GM12801 (cell line): ENCODE results near the gene SLC25A34.

Experiments
- TF ChIP-seq, protein P1 (sequence below): IDR thresholded peaks from one replicate; pipeline ENCODE4 v1.5.1; 2011; ENCODE audit warnings: control low read depth; ENCODE audit not compliant: insufficient read length; ENCODE audit errors: extremely low read depth

Gene SLC25A34

DNA sequence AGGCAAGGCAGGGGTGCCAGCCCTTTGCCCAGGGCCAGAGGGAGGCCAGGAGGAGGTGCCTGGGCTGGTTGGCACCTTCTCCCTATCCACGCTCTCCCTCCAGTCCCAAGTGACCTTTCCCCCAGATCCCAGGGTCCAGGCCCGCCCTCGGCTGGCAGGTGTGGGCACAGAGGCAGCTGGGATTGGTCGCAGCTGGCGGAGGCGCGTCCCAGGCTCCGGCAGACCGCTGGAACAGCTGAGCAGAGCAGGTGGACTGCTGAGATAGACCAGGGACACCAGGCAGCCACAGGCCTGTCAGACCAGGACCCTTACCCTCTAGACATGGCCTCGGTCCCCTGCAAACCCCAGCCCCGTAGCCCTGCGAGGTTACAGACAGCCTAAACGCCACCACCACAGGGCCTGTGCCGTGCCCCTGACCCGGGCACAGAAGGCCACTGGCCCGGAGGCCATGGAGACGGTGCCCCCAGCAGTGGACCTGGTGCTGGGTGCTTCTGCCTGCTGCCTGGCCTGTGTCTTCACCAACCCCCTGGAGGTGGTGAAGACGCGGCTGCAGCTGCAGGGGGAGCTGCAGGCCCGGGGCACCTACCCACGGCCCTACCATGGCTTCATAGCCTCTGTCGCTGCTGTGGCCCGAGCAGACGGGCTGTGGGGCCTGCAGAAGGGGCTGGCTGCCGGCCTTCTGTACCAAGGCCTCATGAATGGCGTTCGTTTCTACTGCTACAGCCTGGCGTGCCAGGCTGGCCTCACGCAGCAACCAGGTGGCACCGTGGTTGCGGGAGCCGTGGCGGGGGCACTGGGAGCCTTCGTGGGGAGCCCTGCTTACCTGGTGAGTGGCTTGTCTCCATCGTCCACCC lies at the start of gene SLC25A34:
SLC25A34 (plus strand) TSS at position 221 of the 854 bp plus-strand sequence; CDS start at position 449, 228 bp downstream.
- TF ChIP-seq, protein P1, sequence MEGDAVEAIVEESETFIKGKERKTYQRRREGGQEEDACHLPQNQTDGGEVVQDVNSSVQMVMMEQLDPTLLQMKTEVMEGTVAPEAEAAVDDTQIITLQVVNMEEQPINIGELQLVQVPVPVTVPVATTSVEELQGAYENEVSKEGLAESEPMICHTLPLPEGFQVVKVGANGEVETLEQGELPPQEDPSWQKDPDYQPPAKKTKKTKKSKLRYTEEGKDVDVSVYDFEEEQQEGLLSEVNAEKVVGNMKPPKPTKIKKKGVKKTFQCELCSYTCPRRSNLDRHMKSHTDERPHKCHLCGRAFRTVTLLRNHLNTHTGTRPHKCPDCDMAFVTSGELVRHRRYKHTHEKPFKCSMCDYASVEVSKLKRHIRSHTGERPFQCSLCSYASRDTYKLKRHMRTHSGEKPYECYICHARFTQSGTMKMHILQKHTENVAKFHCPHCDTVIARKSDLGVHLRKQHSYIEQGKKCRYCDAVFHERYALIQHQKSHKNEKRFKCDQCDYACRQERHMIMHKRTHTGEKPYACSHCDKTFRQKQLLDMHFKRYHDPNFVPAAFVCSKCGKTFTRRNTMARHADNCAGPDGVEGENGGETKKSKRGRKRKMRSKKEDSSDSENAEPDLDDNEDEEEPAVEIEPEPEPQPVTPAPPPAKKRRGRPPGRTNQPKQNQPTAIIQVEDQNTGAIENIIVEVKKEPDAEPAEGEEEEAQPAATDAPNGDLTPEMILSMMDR: no peak

DNA sequence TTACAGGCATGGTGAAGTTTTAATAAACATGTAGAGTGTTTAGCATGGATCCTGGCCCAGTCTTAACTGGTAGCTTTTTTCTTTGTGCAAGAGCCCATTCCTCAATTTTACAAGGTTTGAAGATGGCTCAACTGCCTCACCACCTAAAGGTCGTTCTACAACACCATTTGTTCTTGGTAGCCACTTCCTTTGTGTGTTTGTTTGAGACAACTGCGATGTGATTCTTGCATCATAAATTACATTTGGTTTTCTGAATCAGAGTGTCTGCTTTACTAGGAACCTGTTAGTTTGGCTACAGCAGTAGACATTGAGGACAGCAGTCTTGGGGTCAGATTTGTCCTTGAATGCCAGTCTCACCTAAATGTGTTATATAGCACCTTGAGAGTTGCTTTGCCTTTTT lies 48.6 kb upstream of the SLC25A34 start:
- TF ChIP-seq, protein P1: no peak

DNA sequence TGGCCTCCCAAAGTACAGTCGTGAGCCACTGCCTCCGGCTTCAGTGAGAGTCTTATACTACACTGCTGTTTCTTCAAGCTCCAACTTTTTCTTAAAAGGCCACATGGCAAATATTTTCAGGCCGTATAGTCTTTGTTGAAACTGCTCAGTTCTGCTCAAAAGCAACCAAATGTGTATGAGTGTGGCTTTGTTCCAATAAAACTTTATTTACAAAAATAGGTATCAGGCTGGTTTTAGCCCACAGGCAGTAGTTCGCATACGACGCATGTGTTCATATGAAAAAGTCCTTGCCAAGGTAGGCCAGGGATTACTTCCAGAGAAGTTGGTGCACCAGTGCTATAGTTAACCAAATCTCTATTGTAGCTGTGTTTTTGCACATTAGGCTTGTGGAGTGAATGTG lies 45.7 kb upstream of the SLC25A34 start:
- TF ChIP-seq, protein P1: no peak

DNA sequence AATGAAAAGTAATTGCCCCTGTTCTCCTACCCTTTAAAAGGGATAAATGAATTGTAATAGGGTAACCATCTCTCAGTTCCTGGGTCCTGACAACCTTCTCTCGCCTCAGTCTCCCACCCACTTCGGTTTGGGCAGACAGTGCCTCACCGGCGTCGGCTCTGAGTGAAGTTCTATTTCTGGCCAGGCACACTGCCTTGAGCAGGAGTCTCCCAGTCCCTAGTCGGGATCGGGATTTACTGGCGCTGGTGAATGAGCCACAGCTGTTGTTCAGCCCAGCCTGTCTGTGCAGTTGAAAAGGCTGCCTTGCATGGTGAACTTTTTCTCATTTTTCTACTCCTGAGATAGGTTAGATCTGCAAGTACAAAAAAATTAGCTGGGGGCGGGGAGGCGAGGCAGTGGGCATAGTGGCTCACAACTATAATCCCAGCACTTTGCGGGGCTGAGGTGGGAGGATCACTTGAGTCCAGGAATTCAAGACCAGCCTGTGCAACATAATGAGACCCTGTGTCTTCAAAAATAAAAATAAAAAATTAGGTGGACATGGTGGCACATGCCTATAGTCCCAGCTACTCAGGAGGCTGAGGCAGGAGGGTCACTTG lies 44.5 kb upstream of the SLC25A34 start:
- TF ChIP-seq, protein P1: no peak

DNA sequence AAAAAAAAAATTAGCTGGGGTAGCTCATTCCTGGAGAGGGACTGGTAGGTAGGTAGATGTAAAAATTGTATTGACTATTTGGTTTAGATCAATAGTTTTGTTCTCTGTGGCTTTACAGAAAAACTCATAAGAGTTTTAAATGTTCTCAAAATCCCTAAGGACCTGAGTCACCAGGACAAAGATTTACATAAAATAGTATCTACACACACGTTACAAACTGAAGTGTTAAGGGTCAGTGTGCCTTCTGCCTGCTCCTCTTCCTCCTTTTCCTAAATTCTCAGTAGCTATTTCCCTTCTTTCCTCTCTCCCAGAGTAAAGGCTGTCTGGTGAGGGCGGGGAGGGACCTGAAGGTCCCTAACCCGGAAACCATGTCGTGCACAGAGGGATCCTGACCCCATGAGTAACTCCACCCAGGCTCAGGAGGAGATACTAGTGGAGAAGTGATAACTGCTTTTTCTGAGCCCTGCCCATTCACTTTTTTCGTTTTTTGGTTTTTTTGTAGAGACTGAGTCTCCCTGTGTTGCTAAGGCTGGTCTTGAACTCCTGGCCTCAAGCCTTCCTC lies 43.9 kb upstream of the SLC25A34 start:
- TF ChIP-seq, protein P1: no peak

DNA sequence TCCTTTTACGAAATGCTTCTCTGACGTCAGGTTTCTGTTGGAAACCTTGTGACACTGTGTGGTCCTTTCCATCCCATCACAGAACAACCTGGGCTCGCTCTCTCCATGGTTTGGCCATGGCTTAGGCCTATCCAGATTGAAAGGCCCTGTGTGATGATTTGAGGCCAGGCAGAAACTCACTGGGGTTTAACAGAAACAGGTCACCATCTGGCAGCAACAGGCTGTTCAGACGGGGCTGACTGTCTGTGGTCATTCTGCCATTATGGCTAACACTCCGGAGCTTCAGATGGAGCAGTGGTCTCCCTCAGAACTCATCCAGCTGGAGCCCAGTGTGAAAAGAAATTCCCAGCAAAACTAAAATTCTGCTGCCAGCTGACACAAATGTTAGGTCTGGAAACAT lies 42.7 kb upstream of the SLC25A34 start:
- TF ChIP-seq, protein P1: no peak

DNA sequence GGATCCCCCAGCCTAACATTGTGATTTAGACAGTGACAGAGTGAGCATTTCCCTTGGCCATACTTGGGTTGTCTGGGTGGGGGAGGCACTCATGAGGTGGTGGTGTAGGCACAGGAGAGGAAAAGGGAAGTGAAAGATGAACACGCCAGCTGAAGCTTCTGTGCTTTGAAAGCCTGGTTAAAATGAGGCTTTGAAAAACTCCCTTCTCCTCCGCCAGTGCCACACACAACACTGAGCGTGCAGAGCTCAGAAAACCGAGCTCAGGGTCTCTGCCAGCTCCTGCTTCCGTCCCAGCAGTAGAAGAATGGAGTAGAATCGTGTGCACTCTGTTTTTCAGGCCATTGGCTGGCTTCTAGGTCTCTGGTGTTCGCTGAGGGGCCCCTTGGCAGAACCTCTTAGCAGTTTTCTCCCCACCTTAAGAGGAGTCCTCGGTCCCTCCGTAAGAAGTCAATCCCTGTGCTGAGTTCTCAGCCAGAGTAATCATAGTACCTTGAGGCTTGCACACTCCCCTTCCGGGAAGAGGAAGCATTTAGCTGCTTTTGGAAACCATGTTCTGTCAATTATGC lies 39.0 kb upstream of the SLC25A34 start:
- TF ChIP-seq, protein P1: no peak
